GM12872 (cell line): ENCODE measurements around the gene COQ10A.

Experiments used
- TF ChIP-seq, protein P1 (sequence below): IDR thresholded peaks from 3 replicates; pipeline ENCODE4 v1.5.1; 2011; ENCODE audit warnings: low read depth, mild to moderate bottlenecking, low read length, moderate library complexity; ENCODE audit not compliant: insufficient read depth

COQ10A gene

DNA sequence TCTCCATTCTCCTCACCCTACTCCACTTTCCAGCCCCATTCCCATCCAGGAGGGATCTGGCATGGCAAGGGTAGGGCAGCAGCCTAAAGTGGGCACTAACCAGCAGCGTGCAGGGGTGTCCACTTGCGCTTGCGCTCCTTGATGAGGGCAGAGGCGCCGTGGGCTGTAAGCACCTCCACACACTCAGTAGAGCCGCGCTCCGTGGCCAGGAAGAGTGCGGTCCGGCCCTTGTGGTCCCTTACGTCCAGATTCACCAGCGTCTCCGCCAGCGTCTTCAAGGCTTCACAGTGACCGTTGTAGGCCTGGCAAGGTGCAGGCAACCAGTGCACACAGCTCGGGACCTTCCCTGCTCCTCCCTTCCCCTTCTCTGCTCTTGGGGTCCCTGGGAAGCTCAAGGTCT is 18.8 kb upstream of the COQ10A start:
- TF ChIP-seq, protein P1, sequence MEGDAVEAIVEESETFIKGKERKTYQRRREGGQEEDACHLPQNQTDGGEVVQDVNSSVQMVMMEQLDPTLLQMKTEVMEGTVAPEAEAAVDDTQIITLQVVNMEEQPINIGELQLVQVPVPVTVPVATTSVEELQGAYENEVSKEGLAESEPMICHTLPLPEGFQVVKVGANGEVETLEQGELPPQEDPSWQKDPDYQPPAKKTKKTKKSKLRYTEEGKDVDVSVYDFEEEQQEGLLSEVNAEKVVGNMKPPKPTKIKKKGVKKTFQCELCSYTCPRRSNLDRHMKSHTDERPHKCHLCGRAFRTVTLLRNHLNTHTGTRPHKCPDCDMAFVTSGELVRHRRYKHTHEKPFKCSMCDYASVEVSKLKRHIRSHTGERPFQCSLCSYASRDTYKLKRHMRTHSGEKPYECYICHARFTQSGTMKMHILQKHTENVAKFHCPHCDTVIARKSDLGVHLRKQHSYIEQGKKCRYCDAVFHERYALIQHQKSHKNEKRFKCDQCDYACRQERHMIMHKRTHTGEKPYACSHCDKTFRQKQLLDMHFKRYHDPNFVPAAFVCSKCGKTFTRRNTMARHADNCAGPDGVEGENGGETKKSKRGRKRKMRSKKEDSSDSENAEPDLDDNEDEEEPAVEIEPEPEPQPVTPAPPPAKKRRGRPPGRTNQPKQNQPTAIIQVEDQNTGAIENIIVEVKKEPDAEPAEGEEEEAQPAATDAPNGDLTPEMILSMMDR, result no peak

GRCh38 chr12:56248711-56249110 is 18.0 kb upstream of the COQ10A start:
- TF ChIP-seq, protein P1, result no peak

- TF ChIP-seq, protein P1, result no peak
Observed at GRCh38 chr12:56252649-56253048, 14.1 kb upstream of the COQ10A start.

DNA sequence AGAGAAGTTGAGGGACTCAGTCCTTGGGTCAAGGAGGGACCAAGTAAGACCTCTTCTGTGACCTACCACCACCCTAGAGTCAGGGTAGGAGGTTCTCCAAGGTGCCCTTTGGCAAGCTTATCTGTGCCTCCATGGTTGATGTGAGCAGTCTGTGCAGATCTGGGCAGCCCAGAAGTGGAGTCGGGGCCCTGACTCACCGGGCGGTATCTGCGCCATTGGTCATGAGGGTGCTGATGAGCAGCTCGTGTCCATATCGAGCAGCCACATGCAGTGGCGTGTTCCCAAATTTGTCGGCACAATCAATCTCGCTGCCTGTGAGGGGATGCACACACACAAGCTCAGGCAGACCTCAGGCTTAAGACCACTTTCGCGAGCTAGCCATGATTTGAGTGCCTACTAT is 13.7 kb upstream of the COQ10A start:
- TF ChIP-seq, protein P1, result no peak

- TF ChIP-seq, protein P1, result no peak
Observed at GRCh38 chr12:56255671-56256070, 11.1 kb upstream of the COQ10A start.

GRCh38 chr12:56256326-56256960 is 10.3 kb upstream of the COQ10A start:
- TF ChIP-seq, protein P1, result no peak

- TF ChIP-seq, protein P1, result no peak
Observed at GRCh38 chr12:56257071-56257470, 9.7 kb upstream of the COQ10A start.
